H1 (cell line): Measurements from ENCODE around the gene PBXIP1. TPM values are rescaled to one million over a fixed set of nuclear protein-coding genes. Genes with fewer than 3 reads are reported as not detected.

Experiments
- CTCF ChIA-PET: fragments of 300-600 bp; sonication (Branson Sonifier 250); formaldehyde crosslinking; loops from one replicate; lab custom pipeline; 2021; ENCODE audit not compliant: partially characterized antibody; lab: Charles Lee
- POLR2A ChIA-PET: fragments of 300-600 bp; sonication (Branson Sonifier 250); formaldehyde crosslinking; loops from one replicate; lab custom pipeline; 2021; ENCODE audit warnings: inconsistent platforms; ENCODE audit not compliant: partially characterized antibody; lab: Charles Lee
- DNase-seq, 2 experiments: peaks; one replicate each; pipeline versions ENCODE4 v3.0.0 to v3.0.0-alpha.2; 2010 to 2022; ENCODE audit warnings: low spot score in 2 of 2, low read depth in 1 of 2, mixed read lengths in 1 of 2
- FAIRE-seq: peaks from 2 replicates; lab custom pipeline; 2011; peaks lifted over from hg19 to GRCh38; lab: Jason Lieb, UNC
- H2AFZ ChIP-seq: 2 replicates; pipeline ENCODE4 v1.8.1; 2012; ENCODE audit warnings: low read length, inconsistent platforms
- H2AK5ac ChIP-seq: 2 replicates; pipeline ENCODE4 v1.6.1; 2013; ENCODE audit warnings: low read depth, low read length
- H2BK120ac ChIP-seq: replicated peaks from 2 replicates; pipeline ENCODE3; 2013; ENCODE audit warnings: low read depth, low read length, inconsistent platforms
- H2BK12ac ChIP-seq: 2 replicates; pipeline ENCODE4 v1.6.1; 2013; ENCODE audit warnings: low read depth, low read length
- H2BK15ac ChIP-seq: 2 replicates; pipeline ENCODE4 v1.6.1; 2013; ENCODE audit warnings: low read length
- H2BK20ac ChIP-seq: 2 replicates; pipeline ENCODE4 v1.6.1; 2013; ENCODE audit warnings: low read length
- H2BK5ac ChIP-seq: 2 replicates; pipeline ENCODE4 v1.6.1; 2013; ENCODE audit warnings: low read depth, low read length
- H3K14ac ChIP-seq: 2 replicates; pipeline ENCODE4 v1.6.1; 2013; ENCODE audit warnings: inconsistent platforms; ENCODE audit not compliant: insufficient read length
- H3K18ac ChIP-seq: 2 replicates; pipeline ENCODE4 v1.6.1; 2013; ENCODE audit warnings: low read length; ENCODE audit errors: extremely low read depth
- H3K23ac ChIP-seq: 2 replicates; pipeline ENCODE4 v1.6.1; 2013; ENCODE audit warnings: inconsistent platforms; ENCODE audit not compliant: insufficient read length
- H3K23me2 ChIP-seq: 2 replicates; pipeline ENCODE4 v1.6.1; 2013; ENCODE audit warnings: low read depth, low read length
- H3K27ac ChIP-seq: 2 replicates; pipeline ENCODE4 v1.6.1; 2011; ENCODE audit warnings: low read depth, low read length, inconsistent platforms
- H3K27me3 ChIP-seq, 4 experiments: replicated peaks in 1 of 4; 1 replicate in 1 of 4; 2 replicates in 3 of 4; pipeline versions ENCODE4 v1.6.1 to v1.8.1; 2011 to 2013; ENCODE audit warnings: low read length in 3 of 4, mild to moderate bottlenecking in 3 of 4, inconsistent platforms in 2 of 4, mixed read lengths in 2 of 4, moderate library complexity in 1 of 4; ENCODE audit not compliant: control insufficient read depth in 3 of 4, insufficient read depth in 3 of 4; ENCODE audit errors: extremely low read depth in 1 of 4
- H3K36me3 ChIP-seq, 4 experiments: 2 replicates each; pipeline versions ENCODE4 v1.6.1 to v1.8.1; 2011 to 2013; ENCODE audit warnings: mild to moderate bottlenecking in 4 of 4, low read length in 3 of 4, moderate library complexity in 2 of 4, control low read depth in 1 of 4, inconsistent platforms in 1 of 4; ENCODE audit not compliant: insufficient read depth in 4 of 4, control insufficient read depth in 2 of 4
- H3K4ac ChIP-seq: replicated peaks from 2 replicates; pipeline ENCODE3; 2013; ENCODE audit warnings: low read length, low read depth, mixed read lengths, inconsistent platforms; ENCODE audit not compliant: insufficient read length
- H3K4me1 ChIP-seq, 4 experiments: replicated peaks in 1 of 4; 1 replicate in 1 of 4; 2 replicates in 3 of 4; pipeline versions ENCODE4 v1.6.1 to v1.8.1; 2011 to 2013; ENCODE audit warnings: low read length in 3 of 4, inconsistent platforms in 2 of 4, mixed read lengths in 1 of 4; ENCODE audit not compliant: insufficient read depth in 4 of 4, control insufficient read depth in 3 of 4
- H3K4me2 ChIP-seq, 2 experiments: 2 replicates each; pipeline versions ENCODE4 v1.6.1 to v1.8.1; 2011 to 2013; ENCODE audit warnings: low read depth in 2 of 2, low read length in 2 of 2, control low read depth in 1 of 2, inconsistent platforms in 1 of 2, mild to moderate bottlenecking in 1 of 2; ENCODE audit not compliant: insufficient read depth in 1 of 2
- H3K4me3 ChIP-seq, 4 experiments: fragments of 200-600, 300-600 bp in 1 of 4; sonication (generic), shearing (Covaris generic), sonication (Bioruptor Twin) in 1 of 4; 2 replicates each; pipeline versions ENCODE4 v1.5.1 to v1.8.1; 2011 to 2016; ENCODE audit warnings: low read length in 4 of 4, low read depth in 3 of 4, control low read depth in 2 of 4, inconsistent platforms in 2 of 4, mild to moderate bottlenecking in 2 of 4, mixed read lengths in 1 of 4, moderate library complexity in 1 of 4; ENCODE audit not compliant: insufficient read depth in 2 of 4; ENCODE audit errors: extremely low read depth in 1 of 4
- H3K56ac ChIP-seq: replicated peaks from 2 replicates; pipeline ENCODE3; 2013; ENCODE audit warnings: low read depth, mild to moderate bottlenecking, mixed read lengths, low read length, inconsistent platforms; ENCODE audit not compliant: insufficient read length
- H3K79me1 ChIP-seq: 2 replicates; pipeline ENCODE4 v1.6.1; 2013; ENCODE audit warnings: low read depth, low read length, control low read depth
- H3K79me2 ChIP-seq, 2 experiments: 2 replicates each; pipeline versions ENCODE4 v1.6.1 to v1.8.1; 2012 to 2013; ENCODE audit warnings: low read length in 2 of 2, mild to moderate bottlenecking in 2 of 2, inconsistent platforms in 1 of 2; ENCODE audit not compliant: insufficient read depth in 2 of 2, control insufficient read depth in 1 of 2
- H3K9ac ChIP-seq, 4 experiments: replicated peaks in 1 of 4; 1 replicate in 1 of 4; 2 replicates in 3 of 4; pipeline versions ENCODE4 v1.6.1 to v1.8.1; 2011 to 2013; ENCODE audit warnings: low read depth in 3 of 4, low read length in 3 of 4, control low read depth in 2 of 4, mild to moderate bottlenecking in 2 of 4, moderate library complexity in 2 of 4, inconsistent platforms in 1 of 4; ENCODE audit errors: extremely low read depth in 1 of 4
- H3K9me3 ChIP-seq, 2 experiments: 2 replicates each; pipeline versions ENCODE4 v1.6.1 to v1.8.1; 2012 to 2013; ENCODE audit warnings: mild to moderate bottlenecking in 2 of 2, moderate library complexity in 2 of 2, control low read depth in 1 of 2, inconsistent platforms in 1 of 2, low read depth in 1 of 2, low read length in 1 of 2, mixed read lengths in 1 of 2; ENCODE audit not compliant: insufficient read depth in 2 of 2
- H4K20me1 ChIP-seq, 2 experiments: replicated peaks in 1 of 2; 2 replicates each; pipeline versions ENCODE3 to v1.8.1; 2011 to 2013; ENCODE audit warnings: inconsistent platforms in 2 of 2, low read length in 2 of 2, mild to moderate bottlenecking in 1 of 2; ENCODE audit not compliant: insufficient read depth in 2 of 2, control insufficient read depth in 1 of 2
- H4K5ac ChIP-seq: 2 replicates; pipeline ENCODE4 v1.6.1; 2013; ENCODE audit warnings: low read length, low read depth, mixed read lengths, inconsistent platforms; ENCODE audit not compliant: insufficient read length
- H4K8ac ChIP-seq: 2 replicates; pipeline ENCODE4 v1.8.0; 2013; ENCODE audit warnings: mild to moderate bottlenecking, moderate library complexity, low read length, inconsistent platforms; ENCODE audit not compliant: insufficient read depth; ENCODE audit errors: extremely low read depth
- H4K91ac ChIP-seq: replicated peaks from 2 replicates; pipeline ENCODE3; 2013; ENCODE audit warnings: low read length, mixed read lengths, inconsistent platforms; ENCODE audit not compliant: insufficient read length
- CBX5 ChIP-seq: fragments of 300-800, 300-1000 bp; sonication (generic); IDR thresholded peaks from 2 replicates; pipeline ENCODE4 v1.7.1; 2016; ENCODE audit warnings: antibody characterized with exemption, low read length, low read depth
- CEBPB ChIP-seq: IDR thresholded peaks from 2 replicates; pipeline ENCODE4 v1.6.1; 2012; ENCODE audit warnings: low read depth, low read length
- EZH2 ChIP-seq: fragments of 200-600 bp; sonication (generic); IDR thresholded peaks from 2 replicates; pipeline ENCODE4 v1.7.1; 2012; ENCODE audit warnings: low read depth, mild to moderate bottlenecking, moderate library complexity, low read length, inconsistent platforms; ENCODE audit not compliant: severe bottlenecking
- FOSL1 ChIP-seq: IDR thresholded peaks from 2 replicates; pipeline ENCODE4 v1.6.1; 2011; ENCODE audit warnings: mild to moderate bottlenecking, low read depth, low read length, moderate library complexity; ENCODE audit not compliant: insufficient read depth
- KDM1A ChIP-seq: fragments of 200-600, 300-600 bp; sonication (generic); IDR thresholded peaks from 2 replicates; pipeline ENCODE4 v1.7.1; 2016; ENCODE audit warnings: mild to moderate bottlenecking, low read length, borderline replicate concordance
- KDM4A ChIP-seq: IDR thresholded peaks from one replicate; pipeline ENCODE4 v1.7.1; 2012; ENCODE audit warnings: low read depth, mild to moderate bottlenecking, moderate library complexity, low read length, inconsistent platforms; ENCODE audit not compliant: severe bottlenecking
- NANOG ChIP-seq: IDR thresholded peaks from 2 replicates; pipeline ENCODE4 v1.6.1; 2011; ENCODE audit warnings: low read length, low read depth, mild to moderate bottlenecking, inconsistent platforms; ENCODE audit not compliant: insufficient read depth, poor library complexity, severe bottlenecking
- POLR2AphosphoS5 ChIP-seq: IDR thresholded peaks from 2 replicates; pipeline ENCODE4 v1.6.1; 2011; ENCODE audit warnings: low read depth, low read length
- SAP30 ChIP-seq: fragments of 300-600 bp; sonication (generic); IDR thresholded peaks from 2 replicates; pipeline ENCODE4 v1.7.1; 2012; ENCODE audit warnings: low read length, moderate library complexity, mild to moderate bottlenecking, inconsistent platforms; ENCODE audit not compliant: insufficient read depth, insufficient replicate concordance
- SIN3A ChIP-seq, 2 experiments: IDR thresholded peaks in 1 of 2; conservative IDR thresholded peaks in 1 of 2; 2 replicates each; pipeline ENCODE4 v1.6.1; 2011 to 2012; ENCODE audit warnings: low read length in 2 of 2, improper control_type of control experiment in 1 of 2, low read depth in 1 of 2, mild to moderate bottlenecking in 1 of 2
- TAF7 ChIP-seq: optimal IDR thresholded peaks from 2 replicates; pipeline ENCODE3; 2011; ENCODE audit warnings: low read depth, mild to moderate bottlenecking, inconsistent platforms, low read length, moderate library complexity, borderline replicate concordance
- WGBS, 2 experiments: shearing (Covaris generic) in 1 of 2; methylation state at CpG; one replicate each; pipeline versions ENCODE4 v1.1.6 to v1.1.7; 2013 to 2015; ENCODE audit warnings: low lambda C conversion rate in 2 of 2, mixed read lengths in 2 of 2, inconsistent platforms in 1 of 2, low coverage in 1 of 2, missing lambda C conversion rate in 1 of 2; ENCODE audit not compliant: insufficient replicate concordance in 2 of 2, insufficient coverage in 1 of 2, insufficient read length in 1 of 2; ENCODE audit errors: extremely low coverage in 1 of 2, missing lambda C conversion rate in 1 of 2; 5-methylcytosine and 5-hydroxymethylcytosine counted together
- polyA plus RNA-seq, 7 experiments: library from polyadenylated mRNA; depleted of rRNA in 3 of 7; stranded (reverse) in 5 of 7; unstranded in 2 of 7; fragments of >200 nt in 5 of 7; fragments of 200-250 nt in 2 of 7; gene quantifications; 1 replicate in 5 of 7; 2 replicates in 1 of 7; 4 replicates in 1 of 7; pipeline versions ENCODE4 v1.2.1 to v1.2.3, GENCODE V29; 2011 to 2013; ENCODE audit warnings: missing spikeins in 2 of 7, mixed read lengths in 2 of 7
- total RNA-seq: library from RNA; stranded (reverse); fragmentation: NEBNext Ultra II Directional; extraction: Animal tissue kit (Norgen Biotek cat#: 25700); gene quantifications from 2 replicates; pipeline ENCODE4 v1.2.1, GENCODE V29; 2021
- TF ChIP-seq, protein P1 (sequence below): IDR thresholded peaks from 2 replicates; pipeline ENCODE4 v1.6.1; 2011; ENCODE audit warnings: low read depth, mild to moderate bottlenecking, low read length; ENCODE audit not compliant: insufficient read depth

The PBXIP1 gene
- total and polyA plus RNA-seq, 2 of the 8 experiments (the other 6 are each of a cell fraction or from before 2014, with no cell fraction given), result 12.0 to 19.8 TPM

DNA sequence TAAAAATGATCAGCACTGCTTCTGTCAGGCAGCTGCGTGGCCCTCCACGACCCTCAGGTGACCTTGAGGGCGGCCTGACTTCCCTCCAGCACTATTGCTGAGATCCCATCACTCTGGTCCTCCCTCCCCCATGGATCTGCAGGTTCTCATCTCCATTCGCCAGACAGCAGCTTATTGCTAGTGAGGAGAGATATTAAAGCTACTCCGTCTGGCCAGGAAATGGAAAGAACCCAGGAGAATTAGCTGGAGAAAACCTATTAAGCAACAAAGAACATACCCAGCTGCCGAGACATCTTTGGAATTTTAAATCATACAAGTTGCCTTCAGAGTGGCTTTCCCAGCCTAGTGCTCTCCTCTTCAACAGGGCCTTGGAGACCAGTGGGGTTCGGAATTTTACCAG, 60.1 kb downstream of the PBXIP1 start:
- no peak overlapping the region for H4K5ac ChIP-seq
- H2BK20ac ChIP-seq, result no peak overlapping the region
- TF ChIP-seq POLR2AphosphoS5 (no peak), TAF7 (no peak), FOSL1 (no peak), KDM4A (no peak), SAP30 (no peak), CEBPB (no peak), KDM1A (no peak), NANOG (no peak), EZH2 (no peak), CBX5 (no peak), SIN3A (conservative IDR thresholded peaks at IDR 0.05 in 1 of 2, IDR thresholded peaks at IDR 0.05 in 1 of 2; ENCODE audit: low read depth in 1 of 2, low read length in 2 of 2) (no peak)
- TF ChIP-seq, protein P1, sequence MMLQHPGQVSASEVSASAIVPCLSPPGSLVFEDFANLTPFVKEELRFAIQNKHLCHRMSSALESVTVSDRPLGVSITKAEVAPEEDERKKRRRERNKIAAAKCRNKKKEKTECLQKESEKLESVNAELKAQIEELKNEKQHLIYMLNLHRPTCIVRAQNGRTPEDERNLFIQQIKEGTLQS, result no peak

More for the DNA sequence above, 60.1 kb downstream of the PBXIP1 start:
- no peak overlapping the region for H3K23ac ChIP-seq
- peaks cover 3% of the 10 kb centered on the region; the same call in 1 of the 2 replicates for H3K23me2 ChIP-seq
- no peaks in the 10 kb centered on the region for H3K36me3 ChIP-seq
- H3K4ac ChIP-seq, result no peak overlapping the region
- H3K14ac ChIP-seq, result no peak overlapping the region
- H2AFZ ChIP-seq, result no peak overlapping the region
- no peak overlapping the region for H3K56ac ChIP-seq
- 90% methylated on average over 7 of the region's 7 CpGs; no CpG with 5 or more reads in 1 of the 2 experiments for WGBS, 2 experiments
- no peak overlapping the region for H3K18ac ChIP-seq
- H3K4me1 ChIP-seq, result no peaks in the 10 kb centered on the region; a peak in 1 of 7 replicates
- no peak overlapping the region for H3K27ac ChIP-seq
- no peak overlapping the region for H3K4me3 ChIP-seq
- H3K9ac ChIP-seq, result no peak overlapping the region
- H2BK5ac ChIP-seq, result no peak overlapping the region
- no peaks in the 10 kb centered on the region for H3K79me2 ChIP-seq
- H3K27me3 ChIP-seq, result no peaks in the 10 kb centered on the region
- H3K79me1 ChIP-seq, result no peaks in the 10 kb centered on the region
- ChIA-PET CTCF (interaction anchor here (0.6 to 2.5 kb wide), 8 partner anchors 11 to 166 kb away, joined by 3 to 8 read pairs (median 4); no protein-coding TSS in a partner anchor), POLR2A (no interaction called here)
- no peak overlapping the region for H2BK120ac ChIP-seq
- no peak overlapping the region for H4K91ac ChIP-seq
- H2BK12ac ChIP-seq, result no peak overlapping the region
- no peaks in the 10 kb centered on the region for H4K20me1 ChIP-seq
- H3K4me2 ChIP-seq, result no peak overlapping the region
- FAIRE-seq, result no peak
- H3K9me3 ChIP-seq, result peaks cover 0 to 4% of the 10 kb centered on the region in 2 experiments; a peak in 1 of 4 replicates
- H2AK5ac ChIP-seq, result no peak overlapping the region
- no peak overlapping the region for H2BK15ac ChIP-seq
- no peak for DNase-seq
- no peak overlapping the region for H4K8ac ChIP-seq
